IPS-11a (cell line): ENCODE results near the gene PARPBP.
"Not testable (repeated sequence)": the region's sequence is repeated elsewhere in the genome, so short reads cannot be mapped to it uniquely, and the experiment has no call there.

ENCODE experiments used
- H3K4me3 ChIP-seq: one replicate; pipeline ENCODE4 v1.5.1; 2013; ENCODE audit warnings: low read depth, low read length, control low read depth

Gene PARPBP

GRCh38 chr12:102147062-102147587 is 27.1 kb downstream of the PARPBP start:
- H3K4me3 ChIP-seq = not testable (repeated sequence)

GRCh38 chr12:102155206-102155605 is 35.2 kb downstream of the PARPBP start:
- H3K4me3 ChIP-seq = not testable (repeated sequence)

GRCh38 chr12:102163383-102163782 is 43.4 kb downstream of the PARPBP start:
- no peak overlapping the region for H3K4me3 ChIP-seq

- no peak overlapping the region for H3K4me3 ChIP-seq
Observed at GRCh38 chr12:102167821-102168604, 48.0 kb downstream of the PARPBP start.

- H3K4me3 ChIP-seq = no peak overlapping the region
Observed at GRCh38 chr12:102169922-102170621, 50.1 kb downstream of the PARPBP start.

GRCh38 chr12:102171951-102172350 is 52.0 kb downstream of the PARPBP start:
- H3K4me3 ChIP-seq = no peak overlapping the region

GRCh38 chr12:102172436-102172835 is 52.5 kb downstream of the PARPBP start:
- no peak overlapping the region for H3K4me3 ChIP-seq

GRCh38 chr12:102174117-102174516 is 54.1 kb downstream of the PARPBP start:
- no peak overlapping the region for H3K4me3 ChIP-seq

GRCh38 chr12:102174761-102175160 is 54.8 kb downstream of the PARPBP start:
- H3K4me3 ChIP-seq = no peak overlapping the region

- H3K4me3 ChIP-seq = no peak overlapping the region
Observed at GRCh38 chr12:102182635-102183034, 62.7 kb downstream of the PARPBP start.

GRCh38 chr12:102195826-102196225 is 75.8 kb downstream of the PARPBP start:
- no peak overlapping the region for H3K4me3 ChIP-seq

GRCh38 chr12:102197789-102198188 is 77.8 kb downstream of the PARPBP start, which contains the start of gene PMCH:
Gene PMCH (minus strand): TSS chr12:102197833. CDS start chr12:102197770, 63 bp downstream.
- no peak within 1 kb of the TSS for H3K4me3 ChIP-seq

GRCh38 chr12:102201436-102202061 is 81.6 kb downstream of the PARPBP start:
- H3K4me3 ChIP-seq = no peak overlapping the region

GRCh38 chr12:102202556-102202955 is 82.6 kb downstream of the PARPBP start:
- no peak overlapping the region for H3K4me3 ChIP-seq

- H3K4me3 ChIP-seq = no peak overlapping the region
Observed at GRCh38 chr12:102204025-102204424, 84.0 kb downstream of the PARPBP start.

GRCh38 chr12:102215992-102216691 is 96.2 kb downstream of the PARPBP start:
- no peak overlapping the region for H3K4me3 ChIP-seq

- no peak overlapping the region for H3K4me3 ChIP-seq
Observed at GRCh38 chr12:102220736-102221135, 100.8 kb downstream of the PARPBP start.

GRCh38 chr12:102227954-102228353 is 108.0 kb downstream of the PARPBP start:
- H3K4me3 ChIP-seq = no peak overlapping the region

GRCh38 chr12:102232036-102232435 is 112.1 kb downstream of the PARPBP start:
- no peak overlapping the region for H3K4me3 ChIP-seq

- H3K4me3 ChIP-seq = no peak overlapping the region
Observed at GRCh38 chr12:102232446-102232845, 112.5 kb downstream of the PARPBP start.

GRCh38 chr12:102234599-102234998 is 114.6 kb downstream of the PARPBP start:
- H3K4me3 ChIP-seq = no peak overlapping the region
